K562 (cell line): ENCODE data around the gene KRT76. TPM values are rescaled to one million over a fixed set of nuclear protein-coding genes. Genes with fewer than 3 reads are reported as not detected.

Experiments
- ARID3B ChIP-seq: fragments of 250-450 bp; sonication (Bioruptor Pico); IDR thresholded peaks from 2 replicates; pipeline ENCODE4 v1.4.0; 2020; ENCODE audit warnings: borderline replicate concordance
- ATF2 ChIP-seq: sonication (generic); formaldehyde crosslinking; IDR thresholded peaks from 2 replicates; pipeline ENCODE4 v1.8.1; 2022; ENCODE audit warnings: missing genetic modification reagents
- ATF3 ChIP-seq, 2 experiments: fragments of 450-650 bp in 1 of 2; sonication (generic) in 1 of 2; formaldehyde crosslinking in 1 of 2; IDR thresholded peaks in 1 of 2; conservative IDR thresholded peaks in 1 of 2; 2 replicates each; pipeline versions ENCODE4 v1.6.1 to v1.8.1; 2016 to 2023; ENCODE audit warnings: mild to moderate bottlenecking in 2 of 2, moderate library complexity in 2 of 2, inconsistent platforms in 1 of 2, missing genetic modification reagents in 1 of 2
- EP300 ChIP-seq: IDR thresholded peaks from 2 replicates; pipeline ENCODE4 v1.6.1; 2012; ENCODE audit warnings: low read length, improper control_type of control experiment
- EWSR1 ChIP-seq: fragments of 450-650 bp; IDR thresholded peaks from 2 replicates; pipeline ENCODE4 v1.6.1; 2018; ENCODE audit warnings: borderline replicate concordance, mild to moderate bottlenecking, low read depth, moderate library complexity; ENCODE audit not compliant: partially characterized antibody
- GATAD2A ChIP-seq: fragments of 450-650 bp; IDR thresholded peaks from 2 replicates; pipeline ENCODE4 v1.6.1; 2017
- HNRNPK ChIP-seq: fragments of 200-400 bp; formaldehyde crosslinking; IDR thresholded peaks from one replicate; pipeline ENCODE4 v1.6.1; 2018; ENCODE audit warnings: mild to moderate bottlenecking, low read depth, low read length; ENCODE audit not compliant: poor library complexity, severe bottlenecking
- L3MBTL2 ChIP-seq: fragments of 450-650 bp; IDR thresholded peaks from 2 replicates; pipeline ENCODE4 v1.6.1; 2016; ENCODE audit warnings: mild to moderate bottlenecking, moderate library complexity
- MIER1 ChIP-seq: fragments of 450-650 bp; IDR thresholded peaks from 2 replicates; pipeline ENCODE4 v1.6.1; 2016; ENCODE audit warnings: antibody characterized with exemption, mild to moderate bottlenecking, low read depth
- MTF1 ChIP-seq: fragments of 250-450 bp; sonication (Bioruptor Pico); IDR thresholded peaks from 2 replicates; pipeline ENCODE4 v1.9.0; 2021; ENCODE audit warnings: moderate library complexity, mild to moderate bottlenecking, inconsistent platforms, borderline replicate concordance
- NELFE ChIP-seq: IDR thresholded peaks from 2 replicates; pipeline ENCODE4 v1.6.1; 2011; ENCODE audit warnings: mild to moderate bottlenecking; ENCODE audit not compliant: insufficient read depth, insufficient read length
- NFYB ChIP-seq: IDR thresholded peaks from 2 replicates; pipeline ENCODE4 v1.6.1; 2011; ENCODE audit warnings: mild to moderate bottlenecking, moderate library complexity; ENCODE audit not compliant: insufficient read length; ENCODE audit errors: extremely low read depth
- PRMT5 ChIP-seq: sonication (generic); formaldehyde crosslinking; IDR thresholded peaks from 2 replicates; pipeline ENCODE4 v1.5.0; 2020; ENCODE audit warnings: missing genetic modification reagents
- PRPF4 ChIP-seq: fragments of 200-400 bp; formaldehyde crosslinking; IDR thresholded peaks from one replicate; pipeline ENCODE4 v1.6.1; 2017; ENCODE audit warnings: low read length, low read depth, mild to moderate bottlenecking; ENCODE audit not compliant: insufficient read depth, poor library complexity, severe bottlenecking
- RBBP5 ChIP-seq: fragments of 200-600 bp; sonication (generic); IDR thresholded peaks from 2 replicates; pipeline ENCODE4 v1.6.1; 2012; ENCODE audit warnings: borderline replicate concordance, mild to moderate bottlenecking, low read length, control low read depth, inconsistent platforms; ENCODE audit not compliant: insufficient read depth, poor library complexity, severe bottlenecking
- SETDB1 ChIP-seq: IDR thresholded peaks from one replicate; pipeline ENCODE4 v1.6.1; 2012; ENCODE audit warnings: low read length, control low read depth, inconsistent platforms
- SMAD3 ChIP-seq: fragments of 450-650 bp; formaldehyde crosslinking; conservative IDR thresholded peaks from 2 replicates; pipeline ENCODE4 v1.4.0; 2020; ENCODE audit warnings: mild to moderate bottlenecking
- TCF7 ChIP-seq: sonication (generic); IDR thresholded peaks from 2 replicates; pipeline ENCODE4 v1.6.1; 2016; ENCODE audit warnings: antibody characterized with exemption, borderline replicate concordance
- ZBTB2 ChIP-seq: fragments of 450-650 bp; IDR thresholded peaks from 2 replicates; pipeline ENCODE4 v1.6.1; 2016; ENCODE audit warnings: antibody characterized with exemption
- ZEB2 ChIP-seq: fragments of 450-650 bp; IDR thresholded peaks from 2 replicates; pipeline ENCODE4 v1.6.1; 2016
- ZNF175 ChIP-seq: fragments of 200-800 bp; sonication (Bioruptor generic); IDR thresholded peaks from 2 replicates; pipeline ENCODE4 v1.6.1; 2016; ENCODE audit warnings: low read depth, mild to moderate bottlenecking, missing genetic modification characterization, missing compliant biosample characterization
- polyA plus RNA-seq, 8 experiments: library from polyadenylated mRNA; depleted of rRNA in 4 of 8; stranded (reverse) in 5 of 8; unstranded in 3 of 8; fragments of >200 nt; fragmentation: Nextera tagmentation in 2 of 8; fragmentation: Illumina TruSeq in 1 of 8; extraction: Ambion mirVana in 2 of 8; extraction: Trizol in 1 of 8; gene quantifications; 2 replicates each; pipeline versions ENCODE4 v1.2.1 to v1.2.3, GENCODE V29; 2011 to 2014; ENCODE audit warnings: inconsistent platforms in 1 of 8, missing spikeins in 1 of 8
- total RNA-seq, 7 experiments: library from RNA; depleted of rRNA in 6 of 7; stranded (reverse); fragments of >200 nt in 6 of 7; fragmentation: Illumina TruSeq in 2 of 7; extraction: Trizol in 2 of 7; gene quantifications; 2 replicates each; pipeline versions ENCODE4 v1.2.1 to v1.2.3, GENCODE V29; 2011 to 2021; ENCODE audit warnings: low replicate concordance in 1 of 7

The KRT76 gene
- total and polyA plus RNA-seq, 9 of the 15 experiments (the other 6 are each of a cell fraction or from before 2014, with no cell fraction given) = not detected

- TF ChIP-seq ZBTB2 (no peak), HNRNPK (no peak), L3MBTL2 (no peak), ZEB2 (no peak), SETDB1 (no peak), ATF3 (IDR thresholded peaks at IDR 0.05) (no peak), ATF3 (CRISPR knock-in tag; conservative IDR thresholded peaks at IDR 0.05) (no peak), SMAD3 (no peak), NELFE (no peak), MIER1 (peak; percentile 97), ZNF175 (CRISPR knock-in tag) (peak; percentile 63; the same call in 1 of the 2 replicates), TCF7 (no peak), NFYB (no peak), MTF1 (CRISPR knock-in tag) (no peak), PRPF4 (no peak), EP300 (no peak), ARID3B (no peak), EWSR1 (no peak), RBBP5 (no peak), ATF2 (CRISPR knock-in tag) (no peak), PRMT5 (CRISPR knock-in tag) (0 out of 2 replicates have a peak, but pooled peaks have one; percentile 66), GATAD2A (no peak)
Measured at GRCh38 chr12:52741375-52742195, 35.6 kb downstream of the KRT76 start (continued).
